Transverse colon (tissue), 4 donors: Measurements from ENCODE around the gene ZDHHC18. TPM values are rescaled to one million over a fixed set of nuclear protein-coding genes. Genes with fewer than 3 reads are reported as not detected.

Experiments used
- DNase-seq: peaks from one replicate; pipeline ENCODE4 v3.0.0-alpha.2; 2019
- H3K27ac ChIP-seq, 4 donors: fragments of 200-600 bp; sonication (generic); 2 replicates each; pipeline ENCODE4 v1.5.1; 2016 to 2018; ENCODE audit warnings: inconsistent platforms in 4 of 4
- H3K27me3 ChIP-seq: fragments of 200-600 bp; sonication (generic); 2 replicates; pipeline ENCODE4 v1.5.1; 2017; ENCODE audit warnings: inconsistent platforms
- H3K36me3 ChIP-seq, 4 donors: fragments of 200-600 bp; sonication (generic); 2 replicates each; pipeline ENCODE4 v1.5.1; 2017 to 2019; ENCODE audit warnings: inconsistent platforms in 4 of 4
- H3K4me1 ChIP-seq, 4 donors: fragments of 200-600 bp; sonication (generic); 2 replicates each; pipeline ENCODE4 v1.5.1; 2017 to 2020; ENCODE audit warnings: inconsistent platforms in 4 of 4
- H3K4me3 ChIP-seq, 4 donors: fragments of 200-600 bp; sonication (generic); 1 replicate in 1 of 4; 2 replicates in 3 of 4; pipeline versions ENCODE4 v1.5.1 to v1.6.1; 2017 to 2019; ENCODE audit warnings: inconsistent platforms in 4 of 4
- H3K9me3 ChIP-seq, 2 donors: fragments of 200-600 bp; sonication (generic); 2 replicates each; pipeline ENCODE4 v1.5.1; 2017 to 2019; ENCODE audit warnings: inconsistent platforms in 2 of 2
- CTCF ChIP-seq, 5 experiments: fragments of 200-600 bp in 3 of 5; fragments of 450-650 bp in 2 of 5; sonication (generic) in 3 of 5; IDR thresholded peaks; 1 replicate in 2 of 5; 2 replicates in 3 of 5; pipeline ENCODE4 v1.5.1; 2016 to 2017; ENCODE audit warnings: antibody characterized with exemption in 5 of 5, inconsistent platforms in 3 of 5, mild to moderate bottlenecking in 2 of 5, moderate library complexity in 1 of 5
- EP300 ChIP-seq: sonication (generic); formaldehyde crosslinking; IDR thresholded peaks from one replicate; pipeline ENCODE4 v1.6.1; 2017; ENCODE audit warnings: antibody characterized with exemption, low read depth
- POLR2A ChIP-seq: fragments of 450-650 bp; IDR thresholded peaks from one replicate; pipeline ENCODE4 v1.6.1; 2016; ENCODE audit warnings: antibody characterized with exemption, mild to moderate bottlenecking, moderate library complexity
- POLR2AphosphoS5 ChIP-seq, 3 donors: sonication (generic); formaldehyde crosslinking; IDR thresholded peaks; one replicate each; pipeline ENCODE4 v1.6.1; 2016; ENCODE audit warnings: antibody characterized with exemption in 3 of 3
- WGBS, 2 donors: methylation state at CpG; one replicate each; pipeline ENCODE4 v1.1.5; 2018; ENCODE audit warnings: low coverage in 1 of 2; 5-methylcytosine and 5-hydroxymethylcytosine counted together
- in situ Hi-C, 4 donors: fragments of 200-750 bp; cut with MboI; loops; one replicate each; pipeline versions ENCODE4 v1.15.0 to v1.15.1; 2017; ENCODE audit warnings: low sequenced_read_pairs in 3 of 4, low pct_ligation_motif_present in 1 of 4, low pct_unique_long_range_greater_than_20kb in 1 of 4
- intact Hi-C: fragments of 100-400 bp; cut with DNase I; formaldehyde crosslinking; loops from one replicate; pipeline ENCODE4 v1.15.1; 2023; ENCODE audit warnings: low total_unique reads
- total RNA-seq, 4 donors: library from RNA; depleted of rRNA; stranded (reverse); fragments of >200 nt; gene quantifications; one replicate each; pipeline ENCODE4 v1.1.0, GENCODE V29; 2016

The ZDHHC18 gene
- total RNA-seq, 4 donors from 2014 or later, result 4.4 to 37.3 (median 28.0) TPM

- H3K4me1 ChIP-seq, result peaks cover 17 to 67% (median 54%) of the 10 kb centered on the region in 4 donors
- 98 to 100% methylated on average over 1 to 2 of the region's 2 CpGs for WGBS, 2 donors
- intact Hi-C loops, result no loop called here
- H3K9me3 ChIP-seq, result no peaks in the 10 kb centered on the region
- H3K27ac ChIP-seq, result peak overlapping the region; percentile 98 to 99 (median 98)
- no peak overlapping the region for H3K4me3 ChIP-seq
- TF ChIP-seq CTCF (IDR thresholded peaks at IDR 0.05) (no peak), POLR2AphosphoS5 (IDR thresholded peaks at IDR 0.05) (peak in 1 of 3 donors; percentile 17)
- peak; percentile 78 for DNase-seq
- no peaks in the 10 kb centered on the region for H3K27me3 ChIP-seq
- in situ Hi-C loops, result loop anchor here (10.0 to 25.0 kb wide), 2 partner anchors 89 to 97 kb away; partner anchors contain the start of gene ARID1A (in 4 of the 4)
- H3K36me3 ChIP-seq, result peaks cover 0 to 16% (median 6%) of the 10 kb centered on the region in 4 donors
Observed at GRCh38 chr1:26784023-26784871, 42.2 kb upstream of the ZDHHC18 start.

GRCh38 chr1:26784886-26785285 is 41.6 kb upstream of the ZDHHC18 start:
- Histone ChIP-seq H3K36me3 (peaks cover 0 to 9% (median 3%) of the 10 kb centered on the region in 4 donors), H3K4me1 (peaks cover 20 to 74% (median 56%) of the 10 kb centered on the region in 4 donors), H3K4me3 (no peak overlapping the region), H3K27me3 (no peaks in the 10 kb centered on the region), H3K27ac (peak overlapping the region; percentile 98 to 99 (median 98)), H3K9me3 (no peaks in the 10 kb centered on the region)
- intact Hi-C loops (loop anchor here (5.0 kb wide), 2 partner anchors 93 to 108 kb away; no protein-coding TSS in a partner anchor), in situ Hi-C loops (loop anchor here (10.0 to 25.0 kb wide), 2 partner anchors 90 to 98 kb away; partner anchors contain the start of gene ARID1A (in 4 of the 4))
- WGBS, 2 donors, result 91 to 100% methylated on average over 1 of the region's 1 CpG
- no peak for DNase-seq
- TF ChIP-seq POLR2A (no peak), CTCF (IDR thresholded peaks at IDR 0.05) (no peak), EP300 (no peak), POLR2AphosphoS5 (IDR thresholded peaks at IDR 0.05) (no peak)

- H3K27ac ChIP-seq, result peak overlapping the region; percentile 98 to 99 (median 98)
- H3K36me3 ChIP-seq, result no peaks in the 10 kb centered on the region
- 63 to 76% methylated on average over 2 to 5 of the region's 5 CpGs for WGBS, 2 donors
- peaks cover 20 to 75% (median 56%) of the 10 kb centered on the region in 4 donors for H3K4me1 ChIP-seq
- H3K9me3 ChIP-seq, result no peaks in the 10 kb centered on the region
- no peaks in the 10 kb centered on the region for H3K27me3 ChIP-seq
- DNase-seq, result peak; percentile 28
- TF ChIP-seq EP300 (no peak), POLR2AphosphoS5 (IDR thresholded peaks at IDR 0.05) (no peak), POLR2A (no peak), CTCF (IDR thresholded peaks at IDR 0.05) (no peak)
- in situ Hi-C loops (loop anchor here (10.0 to 25.0 kb wide), 2 partner anchors 91 to 99 kb away; partner anchors contain the start of gene ARID1A (in 4 of the 4)), intact Hi-C loops (loop anchor here (1.0 to 5.0 kb wide), 3 partner anchors 42 to 109 kb away; no protein-coding TSS in a partner anchor)
- H3K4me3 ChIP-seq, result no peak overlapping the region
Observed at GRCh38 chr1:26785611-26786436, 40.7 kb upstream of the ZDHHC18 start.
